ENCODE data around the gene PHF20.

- no peak for TF ChIP-seq EZH2 (IDR thresholded peaks at IDR 0.05; ENCODE audit: insufficient read depth, low read length)
- TF ChIP-seq CTCF (IDR thresholded peaks at IDR 0.05; ENCODE audit: insufficient read depth, low read depth, low read length), result no peak
Measured at GRCh38 chr20:35871259-35871771, 99.5 kb downstream of the PHF20 start.

Measured in astrocyte (in vitro differentiated cells and primary cell).